22Rv1 (cell line): ENCODE data around the gene NOP58.

Experiments
- CTCF ChIP-seq: fragments of 450-650 bp; IDR thresholded peaks from 2 replicates; pipeline ENCODE4 v1.5.1; 2017; ENCODE audit warnings: mild to moderate bottlenecking
- ZFX ChIP-seq: fragments of 450-650 bp; IDR thresholded peaks from 2 replicates; pipeline ENCODE4 v1.6.1; 2017; ENCODE audit warnings: antibody characterized with exemption, borderline replicate concordance

DNA sequence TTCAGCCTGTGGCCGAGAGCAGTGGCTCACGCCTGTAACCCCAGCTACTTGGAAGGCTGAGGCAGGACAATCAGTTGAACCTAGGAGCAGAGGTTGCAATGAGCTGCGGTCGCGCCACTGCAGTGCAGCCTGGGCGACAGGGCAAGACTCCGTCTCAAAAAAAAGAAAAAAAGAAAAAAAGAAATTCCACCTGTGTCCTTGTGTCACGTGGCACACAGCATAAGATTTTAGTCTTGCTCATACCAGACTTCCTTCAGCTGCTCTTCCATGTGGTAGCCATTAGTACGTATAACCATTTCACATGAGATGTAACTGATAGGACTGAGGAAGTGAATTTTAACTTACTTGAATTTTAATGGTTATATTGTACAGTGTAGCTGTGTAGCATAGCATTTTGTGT lies 4.0 kb downstream of the NOP58 start:
- TF ChIP-seq CTCF, result no peak
- no peak for TF ChIP-seq ZFX
